ENCODE results near the gene PROSER2.

The PROSER2 gene

DNA sequence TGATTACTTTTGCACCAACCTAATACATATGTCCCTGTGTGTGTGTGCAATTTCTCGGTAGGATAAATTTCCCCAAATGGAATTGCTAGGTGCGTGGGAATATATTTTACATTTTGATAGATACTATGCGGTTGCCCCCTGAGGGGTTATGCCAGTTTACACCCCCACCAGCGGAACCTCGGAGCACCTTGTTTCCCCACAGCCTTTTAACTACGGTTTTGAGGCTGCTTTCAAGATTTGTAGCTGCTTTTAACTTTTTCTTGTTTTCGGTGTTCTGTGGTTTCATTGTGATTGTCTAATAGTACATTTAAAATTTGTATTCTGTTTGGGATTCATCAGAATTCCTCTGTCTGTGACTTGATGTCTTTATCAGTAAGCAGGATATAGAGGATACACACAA is 22.0 kb downstream of the PROSER2 start (continued):
- TF ChIP-seq, protein P1, sequence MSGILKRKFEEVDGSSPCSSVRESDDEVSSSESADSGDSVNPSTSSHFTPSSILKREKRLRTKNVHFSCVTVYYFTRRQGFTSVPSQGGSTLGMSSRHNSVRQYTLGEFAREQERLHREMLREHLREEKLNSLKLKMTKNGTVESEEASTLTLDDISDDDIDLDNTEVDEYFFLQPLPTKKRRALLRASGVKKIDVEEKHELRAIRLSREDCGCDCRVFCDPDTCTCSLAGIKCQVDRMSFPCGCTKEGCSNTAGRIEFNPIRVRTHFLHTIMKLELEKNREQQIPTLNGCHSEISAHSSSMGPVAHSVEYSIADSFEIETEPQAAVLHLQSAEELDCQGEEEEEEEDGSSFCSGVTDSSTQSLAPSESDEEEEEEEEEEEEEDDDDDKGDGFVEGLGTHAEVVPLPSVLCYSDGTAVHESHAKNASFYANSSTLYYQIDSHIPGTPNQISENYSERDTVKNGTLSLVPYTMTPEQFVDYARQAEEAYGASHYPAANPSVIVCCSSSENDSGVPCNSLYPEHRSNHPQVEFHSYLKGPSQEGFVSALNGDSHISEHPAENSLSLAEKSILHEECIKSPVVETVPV (CRISPR knock-in tag; IDR thresholded peaks at IDR 0.05), result no peak
- TF ChIP-seq ZFP30 (CRISPR knock-in tag; IDR thresholded peaks at IDR 0.05) (no peak), GLIS3 (CRISPR knock-in tag; IDR thresholded peaks at IDR 0.05) (no peak), ZNF565 (CRISPR knock-in tag; conservative IDR thresholded peaks at IDR 0.05; ENCODE audit: low read depth) (no peak), TOX (CRISPR knock-in tag; IDR thresholded peaks at IDR 0.05; ENCODE audit: borderline replicate concordance) (no peak), OSR1 (CRISPR knock-in tag; IDR thresholded peaks at IDR 0.05) (no peak), ZNF8 (CRISPR knock-in tag; IDR thresholded peaks at IDR 0.05) (no peak), BACH2 (CRISPR knock-in tag; IDR thresholded peaks at IDR 0.05; ENCODE audit: borderline replicate concordance) (no peak)

- ATAC-seq, result no peak
- TF ChIP-seq PPARA (CRISPR knock-in tag; IDR thresholded peaks at IDR 0.05; ENCODE audit: borderline replicate concordance) (no peak), ESRRG (CRISPR knock-in tag; IDR thresholded peaks at IDR 0.05) (no peak), ZC3H10 (CRISPR knock-in tag; IDR thresholded peaks at IDR 0.05) (no peak), ZNF8 (CRISPR knock-in tag; IDR thresholded peaks at IDR 0.05) (no peak), TCF4 (CRISPR knock-in tag; IDR thresholded peaks at IDR 0.05; ENCODE audit: borderline replicate concordance) (no peak), BACH2 (CRISPR knock-in tag; IDR thresholded peaks at IDR 0.05; ENCODE audit: borderline replicate concordance) (no peak), ZNF565 (CRISPR knock-in tag; conservative IDR thresholded peaks at IDR 0.05; ENCODE audit: low read depth) (no peak), ARNTL (CRISPR knock-in tag; IDR thresholded peaks at IDR 0.05; ENCODE audit: borderline replicate concordance, low read depth) (no peak)
- TF ChIP-seq, protein P1 (CRISPR knock-in tag; IDR thresholded peaks at IDR 0.05), result no peak
- TF ChIP-seq, protein P2, sequence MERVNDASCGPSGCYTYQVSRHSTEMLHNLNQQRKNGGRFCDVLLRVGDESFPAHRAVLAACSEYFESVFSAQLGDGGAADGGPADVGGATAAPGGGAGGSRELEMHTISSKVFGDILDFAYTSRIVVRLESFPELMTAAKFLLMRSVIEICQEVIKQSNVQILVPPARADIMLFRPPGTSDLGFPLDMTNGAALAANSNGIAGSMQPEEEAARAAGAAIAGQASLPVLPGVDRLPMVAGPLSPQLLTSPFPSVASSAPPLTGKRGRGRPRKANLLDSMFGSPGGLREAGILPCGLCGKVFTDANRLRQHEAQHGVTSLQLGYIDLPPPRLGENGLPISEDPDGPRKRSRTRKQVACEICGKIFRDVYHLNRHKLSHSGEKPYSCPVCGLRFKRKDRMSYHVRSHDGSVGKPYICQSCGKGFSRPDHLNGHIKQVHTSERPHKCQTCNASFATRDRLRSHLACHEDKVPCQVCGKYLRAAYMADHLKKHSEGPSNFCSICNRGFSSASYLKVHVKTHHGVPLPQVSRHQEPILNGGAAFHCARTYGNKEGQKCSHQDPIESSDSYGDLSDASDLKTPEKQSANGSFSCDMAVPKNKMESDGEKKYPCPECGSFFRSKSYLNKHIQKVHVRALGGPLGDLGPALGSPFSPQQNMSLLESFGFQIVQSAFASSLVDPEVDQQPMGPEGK (CRISPR knock-in tag; IDR thresholded peaks at IDR 0.05; ENCODE audit: borderline replicate concordance), result no peak
Measured at GRCh38 chr10:11846542-11846941, 23.4 kb downstream of the PROSER2 start.

GRCh38 chr10:11849277-11849676 is 26.1 kb downstream of the PROSER2 start:
- TF ChIP-seq, protein P3, sequence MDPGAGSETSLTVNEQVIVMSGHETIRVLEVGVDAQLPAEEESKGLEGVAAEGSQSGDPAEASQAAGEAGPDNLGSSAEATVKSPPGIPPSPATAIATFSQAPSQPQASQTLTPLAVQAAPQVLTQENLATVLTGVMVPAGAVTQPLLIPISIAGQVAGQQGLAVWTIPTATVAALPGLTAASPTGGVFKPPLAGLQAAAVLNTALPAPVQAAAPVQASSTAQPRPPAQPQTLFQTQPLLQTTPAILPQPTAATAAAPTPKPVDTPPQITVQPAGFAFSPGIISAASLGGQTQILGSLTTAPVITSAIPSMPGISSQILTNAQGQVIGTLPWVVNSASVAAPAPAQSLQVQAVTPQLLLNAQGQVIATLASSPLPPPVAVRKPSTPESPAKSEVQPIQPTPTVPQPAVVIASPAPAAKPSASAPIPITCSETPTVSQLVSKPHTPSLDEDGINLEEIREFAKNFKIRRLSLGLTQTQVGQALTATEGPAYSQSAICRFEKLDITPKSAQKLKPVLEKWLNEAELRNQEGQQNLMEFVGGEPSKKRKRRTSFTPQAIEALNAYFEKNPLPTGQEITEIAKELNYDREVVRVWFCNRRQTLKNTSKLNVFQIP (CRISPR knock-in tag; IDR thresholded peaks at IDR 0.05; ENCODE audit: borderline replicate concordance, low read depth), result no peak
- no peak for TF ChIP-seq RARB (CRISPR knock-in tag; IDR thresholded peaks at IDR 0.05)
- no peak for TF ChIP-seq PPARA (CRISPR knock-in tag; IDR thresholded peaks at IDR 0.05; ENCODE audit: borderline replicate concordance)
- TF ChIP-seq ARNTL (CRISPR knock-in tag; IDR thresholded peaks at IDR 0.05; ENCODE audit: borderline replicate concordance, low read depth), result no peak
- TF ChIP-seq SNAI2 (CRISPR knock-in tag; IDR thresholded peaks at IDR 0.05), result no peak
- TF ChIP-seq, protein P2 (CRISPR knock-in tag; IDR thresholded peaks at IDR 0.05; ENCODE audit: borderline replicate concordance), result no peak
- no peak for TF ChIP-seq OSR1 (CRISPR knock-in tag; IDR thresholded peaks at IDR 0.05)
- TF ChIP-seq TOX (CRISPR knock-in tag; IDR thresholded peaks at IDR 0.05; ENCODE audit: borderline replicate concordance), result no peak
- TF ChIP-seq ZFP3 (CRISPR knock-in tag; IDR thresholded peaks at IDR 0.05), result no peak
- no peak for TF ChIP-seq GLIS3 (CRISPR knock-in tag; IDR thresholded peaks at IDR 0.05)
- ATAC-seq, result no peak

- ATAC-seq, result no peak
- no peak for TF ChIP-seq BACH2 (CRISPR knock-in tag; IDR thresholded peaks at IDR 0.05; ENCODE audit: borderline replicate concordance)
- no peak for TF ChIP-seq GLIS3 (CRISPR knock-in tag; IDR thresholded peaks at IDR 0.05)
- TF ChIP-seq ZNF8 (CRISPR knock-in tag; IDR thresholded peaks at IDR 0.05), result no peak
- TF ChIP-seq ZFP30 (CRISPR knock-in tag; IDR thresholded peaks at IDR 0.05), result no peak
- TF ChIP-seq ZNF565 (CRISPR knock-in tag; conservative IDR thresholded peaks at IDR 0.05; ENCODE audit: low read depth), result no peak
- TF ChIP-seq, protein P2 (CRISPR knock-in tag; IDR thresholded peaks at IDR 0.05; ENCODE audit: borderline replicate concordance), result no peak
- TF ChIP-seq, protein P4, sequence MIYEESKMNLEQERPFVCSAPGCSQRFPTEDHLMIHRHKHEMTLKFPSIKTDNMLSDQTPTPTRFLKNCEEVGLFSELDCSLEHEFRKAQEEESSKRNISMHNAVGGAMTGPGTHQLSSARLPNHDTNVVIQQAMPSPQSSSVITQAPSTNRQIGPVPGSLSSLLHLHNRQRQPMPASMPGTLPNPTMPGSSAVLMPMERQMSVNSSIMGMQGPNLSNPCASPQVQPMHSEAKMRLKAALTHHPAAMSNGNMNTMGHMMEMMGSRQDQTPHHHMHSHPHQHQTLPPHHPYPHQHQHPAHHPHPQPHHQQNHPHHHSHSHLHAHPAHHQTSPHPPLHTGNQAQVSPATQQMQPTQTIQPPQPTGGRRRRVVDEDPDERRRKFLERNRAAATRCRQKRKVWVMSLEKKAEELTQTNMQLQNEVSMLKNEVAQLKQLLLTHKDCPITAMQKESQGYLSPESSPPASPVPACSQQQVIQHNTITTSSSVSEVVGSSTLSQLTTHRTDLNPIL (CRISPR knock-in tag; IDR thresholded peaks at IDR 0.05; ENCODE audit: low read depth), result no peak
- TF ChIP-seq SNAI2 (CRISPR knock-in tag; IDR thresholded peaks at IDR 0.05), result no peak
- no peak for TF ChIP-seq TCF4 (CRISPR knock-in tag; IDR thresholded peaks at IDR 0.05; ENCODE audit: borderline replicate concordance)
- no peak for TF ChIP-seq ISL1 (CRISPR knock-in tag; IDR thresholded peaks at IDR 0.05)
- TF ChIP-seq ZFP3 (CRISPR knock-in tag; IDR thresholded peaks at IDR 0.05), result no peak
- TF ChIP-seq, protein P3 (CRISPR knock-in tag; IDR thresholded peaks at IDR 0.05; ENCODE audit: borderline replicate concordance, low read depth), result no peak
- no peak for TF ChIP-seq ZC3H10 (CRISPR knock-in tag; IDR thresholded peaks at IDR 0.05)
- TF ChIP-seq OSR1 (CRISPR knock-in tag; IDR thresholded peaks at IDR 0.05), result no peak
Measured at GRCh38 chr10:11849911-11850310, 26.8 kb downstream of the PROSER2 start.
